AG10803 (cell line): Measurements from ENCODE around the gene GEMIN7.

Experiments
- DNase-seq: peaks from one replicate; pipeline ENCODE4 v3.0.0; 2010; ENCODE audit warnings: low read depth
- H3K4me3 ChIP-seq: 2 replicates; pipeline ENCODE4 v1.5.1; 2011; ENCODE audit warnings: mild to moderate bottlenecking, low read length, control low read depth
- TF ChIP-seq, protein P1 (sequence below): conservative IDR thresholded peaks from 2 replicates; pipeline ENCODE4 v1.5.1; 2011; ENCODE audit warnings: mild to moderate bottlenecking, low read length, control low read depth, inconsistent platforms

Gene GEMIN7

DNA sequence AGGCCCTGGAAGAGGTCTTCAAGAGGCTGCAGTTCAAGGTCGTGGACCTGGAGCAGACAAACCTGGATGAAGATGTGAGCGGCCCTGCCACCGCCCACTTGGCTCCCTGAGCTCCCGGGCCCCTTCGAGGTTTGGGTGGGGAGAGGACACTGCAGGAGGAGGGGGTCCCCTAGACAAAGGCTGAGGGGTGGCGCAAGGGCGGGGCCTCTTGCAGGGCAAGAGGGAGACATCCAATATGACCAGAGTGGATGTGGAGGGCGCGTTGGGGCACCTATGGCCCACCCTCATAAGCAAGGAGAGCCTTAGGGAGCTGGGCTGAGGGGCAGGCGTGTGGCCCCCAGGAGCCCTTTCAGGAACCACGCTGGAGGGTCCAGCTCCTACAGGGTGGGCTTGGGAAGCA is 61.5 kb downstream of the GEMIN7 start:
- TF ChIP-seq, protein P1, sequence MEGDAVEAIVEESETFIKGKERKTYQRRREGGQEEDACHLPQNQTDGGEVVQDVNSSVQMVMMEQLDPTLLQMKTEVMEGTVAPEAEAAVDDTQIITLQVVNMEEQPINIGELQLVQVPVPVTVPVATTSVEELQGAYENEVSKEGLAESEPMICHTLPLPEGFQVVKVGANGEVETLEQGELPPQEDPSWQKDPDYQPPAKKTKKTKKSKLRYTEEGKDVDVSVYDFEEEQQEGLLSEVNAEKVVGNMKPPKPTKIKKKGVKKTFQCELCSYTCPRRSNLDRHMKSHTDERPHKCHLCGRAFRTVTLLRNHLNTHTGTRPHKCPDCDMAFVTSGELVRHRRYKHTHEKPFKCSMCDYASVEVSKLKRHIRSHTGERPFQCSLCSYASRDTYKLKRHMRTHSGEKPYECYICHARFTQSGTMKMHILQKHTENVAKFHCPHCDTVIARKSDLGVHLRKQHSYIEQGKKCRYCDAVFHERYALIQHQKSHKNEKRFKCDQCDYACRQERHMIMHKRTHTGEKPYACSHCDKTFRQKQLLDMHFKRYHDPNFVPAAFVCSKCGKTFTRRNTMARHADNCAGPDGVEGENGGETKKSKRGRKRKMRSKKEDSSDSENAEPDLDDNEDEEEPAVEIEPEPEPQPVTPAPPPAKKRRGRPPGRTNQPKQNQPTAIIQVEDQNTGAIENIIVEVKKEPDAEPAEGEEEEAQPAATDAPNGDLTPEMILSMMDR: no peak
- no peak overlapping the region for H3K4me3 ChIP-seq
- DNase-seq: no peak
